Pons (tissue), 1 donor: Measurements from ENCODE around the gene MOXD1.
A peak's percentile ranks its signal among the peaks of the same experiment; 100 is the strongest.

ENCODE experiments used
- DNase-seq: peaks from one replicate; pipeline ENCODE4 v3.0.0-alpha.2; 2016; ENCODE audit warnings: low spot score

Gene MOXD1

GRCh38 chr6:132400883-132401617, at the start of gene MOXD1:
MOXD1 (minus strand) TSS chr6:132401475; CDS start chr6:132401426, 49 bp downstream.
- no peak for DNase-seq

DNA sequence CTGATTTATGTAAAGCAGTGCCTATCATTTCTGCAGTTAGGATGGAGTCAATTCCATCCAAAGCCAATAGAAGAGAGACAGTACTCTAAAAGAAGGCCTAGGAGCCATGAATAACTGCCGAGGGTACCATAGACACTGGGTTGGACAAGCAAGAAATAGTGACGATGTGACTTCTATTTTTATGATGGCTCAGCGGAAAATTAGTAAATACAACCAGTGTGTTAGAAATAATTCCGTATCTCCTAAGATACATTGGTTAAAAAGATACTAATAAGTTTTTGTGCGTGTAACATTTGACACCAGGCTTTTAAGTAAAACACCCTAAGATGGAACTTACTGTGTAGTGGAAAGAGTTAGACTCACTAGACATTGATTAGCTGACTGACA, 45.6 kb upstream of the MOXD1 start:
- no peak for DNase-seq

GRCh38 chr6:132446141-132446854, 45.0 kb upstream of the MOXD1 start:
- DNase-seq = peak; percentile 9

DNA sequence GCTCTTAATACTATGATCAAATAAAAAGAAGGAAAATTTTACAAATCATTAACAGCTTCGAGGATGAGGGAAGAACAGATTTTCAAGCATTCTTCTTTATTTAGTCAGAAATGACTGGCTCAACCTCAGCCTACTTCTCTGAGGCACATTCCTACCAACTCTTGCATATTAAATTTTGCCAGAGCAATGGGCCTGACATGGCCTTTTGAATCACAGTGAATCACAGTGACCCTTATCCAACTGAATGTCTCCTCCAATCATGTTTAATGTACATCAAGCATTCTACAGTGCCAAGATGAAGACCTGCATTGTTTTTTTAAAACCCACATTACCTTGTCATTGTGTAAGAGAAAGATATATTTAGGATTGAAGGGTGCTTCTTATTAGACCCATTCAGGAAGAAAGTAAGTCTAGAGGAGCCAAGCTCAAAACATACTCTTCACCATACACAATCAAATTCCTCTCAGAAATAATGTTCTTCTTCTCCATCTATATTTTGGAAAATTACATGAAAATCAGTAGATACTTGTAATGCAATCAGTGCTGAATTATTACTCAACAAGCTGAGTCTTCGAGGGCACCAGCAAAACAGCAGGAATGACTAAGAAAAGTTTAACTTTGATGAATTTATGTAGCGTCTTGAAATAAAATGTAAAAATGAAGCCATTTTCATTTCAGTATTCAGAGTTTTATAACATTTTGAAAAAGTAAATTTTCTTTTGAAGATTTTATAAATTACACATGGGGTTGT, 44.1 kb upstream of the MOXD1 start:
- no peak for DNase-seq

DNA sequence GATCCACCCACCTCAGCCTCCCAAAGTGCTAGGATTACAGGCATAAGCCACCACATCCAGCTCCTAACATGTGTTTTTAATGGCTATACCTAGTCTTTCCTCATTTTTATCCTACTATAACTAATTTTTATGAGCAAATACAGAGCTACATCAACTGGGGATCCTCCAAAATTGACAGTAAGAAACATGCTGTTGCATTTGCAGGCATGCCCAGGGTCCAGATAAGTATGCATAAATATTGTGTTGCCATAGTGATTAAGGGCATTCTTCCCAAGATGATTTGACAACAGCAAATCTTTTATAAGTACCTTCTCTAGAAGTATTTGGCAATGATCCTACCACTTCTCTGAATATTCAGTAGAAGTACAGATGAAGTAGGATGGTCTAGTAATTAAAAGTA, 41.9 kb upstream of the MOXD1 start:
- no peak for DNase-seq

DNA sequence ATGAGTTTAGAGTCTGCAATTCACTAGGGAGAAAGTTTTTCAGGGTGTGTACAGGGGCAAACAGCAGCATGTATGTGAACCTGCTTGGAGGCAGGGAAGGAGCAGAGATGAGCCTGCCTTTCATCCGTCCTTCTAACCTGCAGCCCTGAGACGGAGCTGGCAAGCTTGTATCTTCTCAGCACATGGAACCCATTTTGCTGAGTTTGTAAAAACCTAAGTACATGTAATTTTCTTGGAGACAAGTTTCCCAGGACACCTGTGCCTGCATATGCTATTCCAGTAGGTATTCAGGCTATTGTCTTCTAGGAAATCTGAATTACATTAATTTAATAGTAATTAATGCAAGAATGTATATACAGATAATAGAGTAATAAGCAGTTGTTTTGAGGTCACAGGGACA, 28.8 kb upstream of the MOXD1 start:
- DNase-seq = no peak

GRCh38 chr6:132425176-132425575, 23.9 kb upstream of the MOXD1 start:
- DNase-seq = no peak

DNA sequence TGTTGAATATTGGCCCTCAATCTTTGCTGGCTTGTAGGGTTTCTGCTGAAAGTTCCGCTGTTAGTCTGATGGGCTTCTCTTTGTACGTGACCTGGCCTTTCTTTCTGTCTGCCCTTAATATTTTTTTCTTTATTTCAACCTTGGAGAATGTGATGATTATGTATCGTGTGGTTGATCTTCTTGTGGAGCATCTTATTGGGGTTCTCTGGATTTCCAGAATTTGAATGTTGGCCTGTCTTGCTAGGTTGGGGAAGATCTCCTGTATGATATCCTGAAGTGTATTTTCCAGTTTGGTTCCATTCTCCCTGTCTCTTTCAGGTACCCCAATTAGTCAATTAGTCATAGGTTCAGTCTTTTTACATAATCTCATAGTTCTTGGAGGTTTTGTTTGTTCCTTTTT, 22.6 kb upstream of the MOXD1 start:
- DNase-seq = no peak

GRCh38 chr6:132418235-132418965, 17.1 kb upstream of the MOXD1 start:
- DNase-seq = no peak

GRCh38 chr6:132414761-132415160, 13.5 kb upstream of the MOXD1 start:
- DNase-seq = no peak

- no peak for DNase-seq
Observed at GRCh38 chr6:132414322-132414721, 13.0 kb upstream of the MOXD1 start.

- DNase-seq = no peak
Observed at GRCh38 chr6:132413499-132413802, 12.2 kb upstream of the MOXD1 start.

GRCh38 chr6:132412656-132413498, 11.6 kb upstream of the MOXD1 start:
- DNase-seq = no peak

DNA sequence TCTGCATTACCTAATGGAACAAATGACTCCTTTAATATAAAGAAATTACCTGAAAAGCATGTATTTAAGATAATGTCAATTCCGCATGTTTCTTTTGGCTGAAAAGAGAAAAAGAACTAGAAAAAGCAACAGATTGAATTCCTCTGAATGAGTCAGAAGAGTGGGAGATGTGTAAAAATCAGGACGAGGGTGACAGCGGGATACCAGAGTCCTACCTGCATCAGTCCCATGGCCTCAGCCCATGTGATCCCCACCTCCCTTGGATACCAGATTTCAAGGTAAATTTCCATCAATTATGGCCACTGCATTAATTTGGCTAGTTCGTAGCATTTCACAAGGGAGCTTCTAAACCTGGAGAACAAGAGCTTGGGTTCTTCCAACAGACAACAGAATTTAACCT, 10.0 kb upstream of the MOXD1 start:
- no peak for DNase-seq

DNA sequence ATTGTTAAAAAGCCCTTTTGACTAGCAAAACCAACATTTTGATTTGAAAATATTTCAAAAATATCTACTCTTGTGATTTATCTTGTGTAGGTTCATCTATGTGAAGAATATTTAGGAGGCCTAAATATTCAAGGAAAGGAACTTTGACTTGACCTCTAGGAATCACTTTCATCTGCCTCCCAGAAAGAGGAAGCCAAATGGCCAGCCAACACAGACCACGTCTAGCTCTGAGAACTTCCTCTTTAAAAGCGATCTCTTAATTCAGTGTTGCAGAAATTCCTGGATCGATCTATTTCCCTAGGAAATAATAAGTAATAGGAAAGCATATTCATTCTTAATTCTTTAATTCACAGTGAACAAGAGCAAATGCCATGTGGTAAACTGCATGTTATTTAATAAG, 9.6 kb upstream of the MOXD1 start:
- DNase-seq = peak; percentile 31

DNA sequence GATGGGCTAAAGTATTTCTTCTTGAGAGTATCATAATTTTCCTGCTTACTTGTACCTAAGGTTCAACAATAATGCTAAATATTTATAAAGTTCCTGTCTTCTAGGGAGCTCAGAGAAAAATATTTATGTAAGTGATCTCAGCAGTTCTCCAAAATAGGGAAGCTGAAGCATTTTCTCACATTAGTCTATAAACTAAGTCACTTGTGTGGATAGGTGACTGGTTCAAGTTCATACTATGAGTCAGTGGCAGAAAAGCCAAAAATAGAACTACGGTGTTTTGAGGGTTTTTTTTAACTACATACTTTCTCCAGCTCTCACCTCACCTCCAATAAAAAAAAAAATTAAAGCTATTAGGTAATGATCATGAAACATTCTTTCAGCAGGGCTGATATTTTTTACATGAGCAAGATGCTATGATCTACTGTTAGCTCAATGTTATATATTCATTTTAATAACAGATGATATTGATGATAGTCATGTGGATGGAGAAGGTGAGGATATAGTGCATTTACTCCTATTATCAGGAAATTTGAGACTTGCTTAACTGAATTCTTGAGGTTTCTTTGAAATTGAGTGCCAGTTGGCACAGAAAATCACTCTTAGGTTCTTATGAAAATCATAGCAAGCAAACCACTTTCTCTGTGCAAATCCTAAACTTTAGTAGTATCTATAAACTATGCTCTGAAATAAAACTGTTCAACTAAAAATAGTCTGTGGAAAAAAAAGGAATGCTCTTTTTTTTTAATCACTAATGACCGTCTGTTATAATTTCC, 4.1 kb upstream of the MOXD1 start:
- no peak for DNase-seq

DNA sequence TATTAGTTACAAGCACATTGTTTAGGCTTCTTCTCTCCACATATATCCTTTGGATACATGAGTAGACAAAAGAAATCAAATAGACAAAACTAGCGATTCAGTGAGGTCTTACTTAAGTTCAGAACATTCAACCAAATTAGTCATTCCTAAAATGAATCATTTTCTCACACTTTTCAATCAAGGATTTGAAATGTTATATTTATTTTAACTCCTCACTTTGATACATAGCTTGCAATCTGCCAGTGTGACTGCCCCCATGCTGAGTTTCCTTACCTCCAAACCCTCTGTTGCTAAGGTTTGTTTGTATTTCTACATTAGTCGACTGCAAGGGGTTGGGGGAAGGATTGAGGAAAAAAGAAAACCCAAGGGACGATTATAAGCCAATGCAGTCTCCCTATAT, 3.5 kb upstream of the MOXD1 start:
- DNase-seq = no peak

DNA sequence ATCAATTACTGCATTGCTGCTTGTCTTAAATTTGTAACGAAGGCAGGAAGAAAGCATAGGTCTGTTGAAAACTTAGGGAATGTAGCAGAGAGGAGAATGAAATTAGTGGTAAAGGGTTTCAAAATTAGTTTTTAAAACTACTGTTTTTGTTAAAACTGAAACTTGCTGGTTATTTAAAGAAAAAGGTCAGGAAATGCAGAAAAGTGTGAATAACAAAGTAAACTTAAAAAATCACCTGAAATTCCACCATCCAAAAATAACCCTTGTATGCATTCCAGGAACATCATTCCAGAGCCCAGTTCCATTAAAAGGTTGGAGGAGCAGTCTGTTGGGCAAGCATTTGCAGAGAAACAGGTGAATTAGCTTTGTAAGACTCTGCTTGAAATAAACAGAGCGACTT, 3.1 kb upstream of the MOXD1 start:
- no peak for DNase-seq

- DNase-seq = no peak
Observed at GRCh38 chr6:132401618-132402285, 477 bp upstream of the MOXD1 start.

GRCh38 chr6:132400555-132400882, 756 bp downstream of the MOXD1 start:
- no peak for DNase-seq
